HG03060 (cell line): ENCODE measurements around the gene SEMA4D.
A peak's percentile ranks its signal among the peaks of the same experiment; 100 is the strongest.

Experiments
- ATAC-seq: cut with Tn5 transposase; IDR thresholded peaks from one replicate; pipeline ENCODE4 v1.9.1; 2021; ENCODE audit warnings: low read depth, moderate number of reproducible peaks; ENCODE audit not compliant: unreplicated experiment

Gene SEMA4D

GRCh38 chr9:89468281-89468960, 29.5 kb downstream of the SEMA4D start:
- no peak for ATAC-seq

DNA sequence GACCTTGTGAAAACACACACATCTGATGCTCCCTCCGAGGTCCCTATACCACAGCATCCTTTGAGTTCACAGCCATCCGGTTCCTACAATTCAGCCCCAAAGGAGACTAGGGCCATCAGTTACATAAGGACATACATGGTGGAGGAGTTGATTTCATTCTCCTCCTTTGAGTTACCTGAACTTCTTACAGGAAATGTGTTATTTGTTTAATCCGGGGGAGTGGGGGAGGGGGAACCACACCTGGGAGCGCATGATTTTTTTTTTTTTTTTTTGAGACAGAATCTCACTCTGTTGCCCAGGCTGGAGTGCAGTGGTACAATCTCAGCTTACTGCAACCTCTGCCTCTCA, 30.7 kb downstream of the SEMA4D start:
- no peak for ATAC-seq

DNA sequence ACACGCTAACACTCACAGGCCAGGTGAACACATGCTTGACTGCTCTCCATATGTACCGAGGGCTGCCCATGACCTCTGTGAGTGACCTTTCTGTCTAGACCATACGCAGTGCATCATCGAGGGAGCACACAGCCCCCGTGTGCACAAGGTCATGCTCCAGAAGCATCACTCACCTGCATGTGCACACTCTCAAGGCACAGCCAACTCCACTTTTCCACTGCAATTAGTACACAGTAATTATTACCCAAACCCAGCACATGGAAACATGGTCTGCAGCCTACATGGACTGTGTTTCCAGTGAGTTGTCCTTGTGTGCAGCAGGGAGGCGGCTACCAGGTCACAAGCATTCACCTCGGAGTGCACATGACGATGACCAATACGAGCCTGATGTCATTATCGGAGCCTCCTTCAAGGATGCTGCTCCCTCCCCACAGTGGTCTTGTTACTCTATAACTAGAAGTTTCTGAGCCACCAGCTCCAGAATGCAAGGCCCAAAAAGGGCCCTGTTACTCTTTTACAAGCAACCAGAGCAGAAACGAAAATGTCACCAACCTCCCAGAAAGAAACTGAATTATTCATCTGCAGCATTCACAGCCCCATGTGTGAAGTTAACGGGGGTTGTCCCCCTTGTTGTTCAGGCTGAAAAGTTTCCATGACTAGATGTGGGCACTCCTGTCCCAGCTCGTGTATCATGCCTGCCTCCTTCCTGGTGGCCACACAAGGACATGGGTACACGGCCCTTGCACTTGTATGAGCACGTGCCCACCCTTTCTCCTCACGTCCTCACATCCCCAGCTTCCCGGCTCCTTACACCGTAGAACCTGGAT, 31.2 kb downstream of the SEMA4D start:
- peak; percentile 44 for ATAC-seq

- no peak for ATAC-seq
Measured at GRCh38 chr9:89465726-89466308, 32.1 kb downstream of the SEMA4D start.

DNA sequence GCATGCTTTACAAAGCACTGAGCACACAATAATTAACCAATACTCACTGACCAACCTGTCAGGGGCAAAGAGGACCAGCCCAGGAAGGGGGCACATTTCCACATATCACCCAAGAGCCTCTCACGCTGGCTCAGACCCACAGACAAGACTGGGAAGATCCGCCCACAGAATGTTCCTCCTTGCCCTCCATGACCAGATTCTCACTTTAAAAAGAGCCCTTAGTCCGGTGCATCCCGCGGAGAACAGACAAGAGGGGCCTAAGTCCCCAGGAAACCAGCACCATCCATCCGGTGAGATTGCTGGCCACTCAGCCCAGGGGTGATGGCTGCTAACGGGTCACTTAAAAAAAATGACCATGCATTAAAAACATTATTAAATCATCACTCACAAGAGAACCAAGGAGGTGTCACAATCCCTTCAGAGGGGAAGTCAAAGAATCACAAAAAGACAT, 32.9 kb downstream of the SEMA4D start:
- ATAC-seq, result no peak

DNA sequence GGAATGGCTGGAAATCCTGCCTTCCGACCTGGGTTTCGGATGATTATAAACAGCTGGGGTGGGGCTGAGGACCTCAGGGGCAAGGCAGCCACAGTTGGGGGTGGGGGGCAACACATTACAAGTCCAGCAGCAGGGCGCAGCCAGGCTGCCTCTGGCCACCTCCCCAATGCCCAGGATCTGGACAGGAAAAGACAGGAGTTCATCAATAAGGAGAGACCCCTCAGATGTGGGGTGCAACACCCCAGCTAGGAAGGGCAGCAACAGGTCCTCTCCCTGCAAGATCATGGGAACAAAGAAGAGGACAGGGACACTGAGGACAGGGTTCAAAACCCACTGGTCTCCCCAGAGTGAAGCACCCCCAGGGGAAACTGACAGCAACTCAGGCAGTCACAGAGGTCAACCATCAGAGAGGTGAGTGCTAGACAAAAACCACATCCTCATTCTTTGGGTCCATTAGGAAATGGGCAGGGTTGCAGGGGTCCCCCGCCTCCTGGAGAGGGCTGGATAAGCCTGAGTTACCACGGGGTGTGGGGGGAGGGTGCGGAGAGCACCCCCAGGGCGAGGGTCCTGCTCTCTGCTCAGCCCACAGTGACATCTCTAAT, 33.5 kb downstream of the SEMA4D start:
- ATAC-seq, result no peak

GRCh38 chr9:89462817-89463683, 34.9 kb downstream of the SEMA4D start:
- ATAC-seq, result no peak

DNA sequence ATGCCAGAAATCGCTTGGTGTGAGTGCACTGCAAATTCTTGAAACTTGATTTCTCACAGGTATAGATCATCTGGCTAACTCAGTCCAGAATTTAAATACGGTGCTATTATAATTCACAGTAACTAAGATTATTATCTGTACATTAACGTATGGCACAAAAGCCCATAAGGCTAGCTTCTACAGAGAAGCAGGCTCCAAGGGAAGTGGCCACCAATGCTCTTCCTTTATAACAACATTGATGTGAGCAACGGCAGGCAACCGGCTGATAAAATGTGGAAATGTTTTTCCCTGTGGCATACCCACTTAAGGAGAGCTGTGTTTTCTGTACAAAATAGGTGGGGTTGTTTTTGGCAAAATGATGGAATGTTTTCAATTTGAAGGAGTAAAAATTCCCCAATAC, 35.7 kb downstream of the SEMA4D start:
- no peak for ATAC-seq

- no peak for ATAC-seq
Measured at GRCh38 chr9:89461265-89461664, 36.6 kb downstream of the SEMA4D start.

- no peak for ATAC-seq
Measured at GRCh38 chr9:89460551-89460950, 37.4 kb downstream of the SEMA4D start.

DNA sequence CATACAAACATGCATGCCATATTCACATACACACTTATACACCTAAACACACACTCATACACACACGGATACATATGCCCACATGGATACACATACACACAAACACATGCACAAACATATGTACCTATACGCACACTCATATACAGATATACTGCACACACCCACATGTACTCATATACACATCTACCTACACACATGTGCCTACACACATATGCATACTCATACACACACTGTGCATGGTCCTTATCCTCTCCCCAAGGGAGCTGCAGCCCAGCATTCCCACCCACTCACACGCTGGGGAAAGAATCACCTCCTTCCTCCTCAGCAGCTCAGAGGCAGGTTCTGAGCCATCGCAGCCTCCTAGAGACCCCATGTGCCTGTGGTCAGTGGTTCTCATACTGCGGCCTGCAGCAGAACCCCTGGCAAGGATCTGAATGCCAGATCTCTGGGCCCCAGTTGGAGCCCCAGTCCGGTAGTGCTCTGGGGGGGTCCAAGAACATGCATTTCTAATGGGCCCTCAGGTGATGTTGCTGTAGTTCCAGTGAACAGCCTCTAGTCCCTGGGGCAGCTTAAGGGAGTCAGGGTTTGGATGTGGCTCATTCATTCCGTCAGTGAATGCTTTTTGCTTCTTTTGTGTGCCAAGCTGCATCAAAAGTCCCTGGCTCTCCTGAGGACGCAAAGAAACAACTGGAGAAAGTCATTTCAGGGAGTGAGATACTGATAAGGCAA, 39.0 kb downstream of the SEMA4D start:
- no peak for ATAC-seq

GRCh38 chr9:89457376-89457855, 40.5 kb downstream of the SEMA4D start:
- ATAC-seq, result no peak

DNA sequence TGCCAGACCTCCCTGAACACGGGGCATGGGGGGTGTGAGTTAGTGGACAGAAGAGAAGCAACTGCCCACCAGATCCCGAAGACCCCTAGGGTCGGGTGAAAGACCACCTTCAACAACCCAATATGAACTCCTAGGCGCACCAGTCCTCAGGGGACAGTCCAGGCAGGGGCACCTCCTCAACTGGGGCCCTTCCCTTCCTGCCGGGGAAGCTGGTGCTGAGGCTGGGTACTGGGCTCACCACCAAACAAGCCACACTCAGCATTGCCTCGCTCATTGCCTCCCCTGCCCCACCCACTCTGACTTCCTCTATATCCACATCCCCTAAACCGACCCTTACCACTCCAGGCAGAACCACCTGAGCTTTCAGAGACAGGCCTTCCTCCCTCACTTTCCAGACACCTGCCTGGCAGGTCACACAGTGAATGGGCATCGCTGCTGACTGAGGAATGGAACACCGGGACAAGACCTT, 42.5 kb downstream of the SEMA4D start:
- ATAC-seq, result no peak

DNA sequence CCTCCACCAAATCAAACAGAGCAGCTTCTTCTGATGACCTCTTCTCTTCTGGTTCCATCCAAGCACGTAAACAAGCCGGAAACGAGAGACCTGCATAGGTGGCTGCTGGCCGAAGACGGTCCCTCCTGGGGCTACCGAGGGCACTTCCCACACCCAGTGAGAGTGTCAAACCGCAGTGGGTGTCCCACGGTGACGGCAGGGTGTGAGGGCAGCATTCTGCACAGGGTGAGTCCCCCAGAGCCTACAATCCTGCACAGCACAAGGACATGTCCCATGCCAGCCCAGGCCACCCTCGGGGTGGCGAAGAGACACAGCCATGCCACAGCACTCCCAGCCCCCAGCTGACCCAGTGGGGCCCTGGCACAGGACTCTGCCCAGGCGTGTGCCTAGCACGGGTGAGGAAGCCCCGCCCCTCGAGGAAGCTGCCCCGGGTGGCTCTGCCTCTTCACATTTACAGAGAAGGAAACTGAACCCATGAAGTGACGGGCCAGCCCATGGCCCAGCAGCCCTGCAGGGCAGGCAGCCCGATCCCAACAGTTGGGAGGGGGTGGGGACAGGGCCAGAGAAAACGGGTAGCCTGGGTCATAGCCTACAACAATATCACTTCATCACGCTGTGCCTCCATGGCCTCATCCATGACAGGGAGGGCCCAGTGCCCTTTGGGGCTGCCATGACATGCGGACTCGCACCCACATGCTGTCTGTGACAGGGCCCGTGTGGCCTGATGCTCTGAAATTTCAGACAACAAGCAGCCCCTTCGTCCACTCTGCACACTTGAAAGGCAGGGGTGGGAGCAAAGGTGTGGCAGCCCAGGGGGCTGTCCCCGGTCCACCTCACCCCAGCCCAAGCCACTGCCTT, 43.2 kb downstream of the SEMA4D start:
- no peak for ATAC-seq

DNA sequence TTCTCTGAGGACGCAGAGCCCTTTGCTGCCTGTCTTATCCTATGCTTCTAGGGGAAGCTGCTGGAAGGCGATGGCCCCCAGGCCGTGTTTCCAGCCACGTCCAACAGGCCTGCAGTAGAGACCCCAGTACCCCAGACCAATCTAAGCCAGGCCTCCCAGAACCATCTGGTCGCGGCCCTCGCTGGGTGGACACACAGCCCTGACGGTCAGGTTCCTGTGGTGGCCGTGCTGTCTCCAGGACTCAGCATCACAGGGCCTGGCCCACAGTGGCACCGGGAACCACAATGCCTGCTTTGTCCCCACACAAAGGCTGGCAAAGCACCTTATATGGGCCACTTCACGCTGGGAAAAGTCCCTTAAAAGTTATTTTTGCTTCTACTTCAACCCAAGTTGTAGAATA, 44.5 kb downstream of the SEMA4D start:
- no peak for ATAC-seq

- no peak for ATAC-seq
Measured at GRCh38 chr9:89452561-89452960, 45.4 kb downstream of the SEMA4D start.

DNA sequence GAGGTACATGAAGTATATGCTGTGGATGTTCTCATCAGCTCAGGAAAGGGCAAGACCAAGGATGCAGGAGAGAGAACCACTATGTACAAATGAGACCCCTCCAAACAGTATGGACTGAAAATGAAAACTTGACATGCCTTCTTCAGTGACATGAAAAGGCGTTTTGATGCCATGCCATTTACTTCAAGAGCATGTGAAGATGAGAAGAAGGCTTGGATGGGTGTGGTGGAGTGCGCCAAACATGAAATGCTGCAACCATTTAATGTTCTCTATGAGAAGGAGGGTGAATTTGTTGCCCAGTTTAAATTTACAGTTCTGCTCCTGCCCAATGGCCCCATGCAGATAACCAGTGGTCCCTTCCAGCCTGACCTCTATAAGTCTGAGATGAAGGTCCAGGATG, 47.7 kb downstream of the SEMA4D start:
- ATAC-seq, result no peak

GRCh38 chr9:89449261-89449671, 48.6 kb downstream of the SEMA4D start:
- ATAC-seq, result no peak

GRCh38 chr9:89448821-89449220, 49.1 kb downstream of the SEMA4D start:
- no peak for ATAC-seq
